HAP-1 (cell line): ENCODE measurements around the gene L3MBTL4.
"Not testable (repeated sequence)": the region's sequence is repeated elsewhere in the genome, so short reads cannot be mapped to it uniquely, and the experiment has no call there.

ENCODE experiments used
- DNase-seq, 2 experiments: peaks; one replicate each; pipeline ENCODE4 v3.0.0-alpha.2; 2016 to 2020; ENCODE audit warnings: low spot score in 2 of 2
- H3K27me3 ChIP-seq: fragments of 250-450 bp; sonication (Bioruptor Pico); 2 replicates; pipeline ENCODE4 v1.5.1; 2020; ENCODE audit warnings: low read depth, mild to moderate bottlenecking, moderate library complexity
- H3K36me3 ChIP-seq: fragments of 250-450 bp; sonication (Bioruptor Pico); replicated peaks from 2 replicates; pipeline ENCODE4 v1.5.1; 2020; ENCODE audit warnings: mild to moderate bottlenecking
- H3K4me1 ChIP-seq: fragments of 250-450 bp; sonication (Bioruptor Pico); 2 replicates; pipeline ENCODE4 v1.5.1; 2020; ENCODE audit warnings: mild to moderate bottlenecking
- H3K4me3 ChIP-seq: fragments of 250-450 bp; sonication (Bioruptor Pico); 2 replicates; pipeline ENCODE4 v1.5.1; 2020; ENCODE audit warnings: mild to moderate bottlenecking, moderate library complexity
- H3K9me3 ChIP-seq: fragments of 250-450 bp; sonication (Bioruptor Pico); 2 replicates; pipeline ENCODE4 v1.5.1; 2020; ENCODE audit warnings: mild to moderate bottlenecking, moderate library complexity
- in situ Hi-C: fragments of 300-500 bp; cut with MboI; formaldehyde crosslinking; loops from 3 replicates; pipeline ENCODE4 v1.14.3; 2020; ENCODE audit warnings: low sequenced_read_pairs, inconsistent platforms, mixed read lengths

L3MBTL4 gene

DNA sequence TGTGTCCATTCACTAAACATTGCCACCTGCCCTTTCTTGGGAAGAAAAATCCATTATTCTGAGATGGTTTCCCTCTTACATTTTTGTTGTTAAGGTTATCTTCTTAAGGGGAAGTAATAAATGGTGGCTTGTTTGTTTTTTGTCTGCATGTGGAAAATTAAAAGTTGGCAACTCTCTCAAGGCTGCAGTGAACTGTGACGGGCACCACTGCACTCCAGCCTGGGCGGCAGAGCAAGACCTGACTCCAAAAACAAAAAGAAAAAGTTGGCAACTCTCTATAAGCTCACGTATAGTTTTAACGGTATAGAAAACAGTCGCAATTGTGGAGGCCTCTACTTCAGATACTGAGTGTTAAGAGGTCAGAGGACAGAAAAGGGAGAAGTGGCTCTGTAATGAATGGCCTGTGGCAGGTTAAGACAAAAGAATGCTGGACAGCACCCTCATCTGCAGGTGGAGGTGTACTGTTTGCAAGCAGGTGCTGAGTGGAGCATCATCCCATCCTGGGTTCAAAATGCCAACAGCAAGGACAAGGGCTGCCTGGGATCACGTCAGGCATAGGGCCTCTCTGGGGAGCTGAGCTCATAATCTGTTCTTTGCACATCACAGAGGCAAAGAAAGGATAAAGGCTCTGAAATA is 16.7 kb downstream of the L3MBTL4 start:
- H3K9me3 ChIP-seq = no peaks in the 10 kb centered on the region
- no peaks in the 10 kb centered on the region for H3K36me3 ChIP-seq
- no peak overlapping the region for H3K4me3 ChIP-seq
- DNase-seq = no peak
- H3K4me1 ChIP-seq = no peaks in the 10 kb centered on the region
- in situ Hi-C loops = no loop called here
- no peaks in the 10 kb centered on the region for H3K27me3 ChIP-seq

DNA sequence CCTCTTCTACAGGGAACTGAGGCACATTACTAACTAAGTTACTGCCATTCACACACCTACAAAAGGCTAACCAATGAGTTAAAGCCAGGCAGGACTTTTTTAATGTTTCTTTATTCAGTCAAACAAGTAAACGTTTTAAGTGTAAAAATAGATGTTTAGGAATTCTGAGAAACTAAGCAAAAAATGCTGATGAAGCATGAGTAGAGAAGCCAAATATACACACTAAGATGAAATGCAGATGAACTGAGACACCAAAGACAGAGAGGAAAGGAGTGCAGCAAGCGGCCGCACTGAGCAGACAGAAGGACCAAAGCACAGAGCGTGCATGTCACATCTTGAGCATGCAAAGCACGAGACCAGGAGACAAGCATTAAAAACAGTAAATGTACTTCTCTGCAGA is 17.9 kb downstream of the L3MBTL4 start:
- Histone ChIP-seq H3K4me3 (no peak overlapping the region), H3K36me3 (no peaks in the 10 kb centered on the region), H3K27me3 (no peaks in the 10 kb centered on the region), H3K4me1 (no peaks in the 10 kb centered on the region), H3K9me3 (no peaks in the 10 kb centered on the region)
- in situ Hi-C loops = no loop called here
- no peak for DNase-seq

- Histone ChIP-seq H3K4me3 (no peak overlapping the region), H3K9me3 (0 out of 2 replicates have a peak, but pooled peaks cover 3% of the 10 kb centered on the region), H3K4me1 (no peaks in the 10 kb centered on the region), H3K27me3 (no peaks in the 10 kb centered on the region), H3K36me3 (no peaks in the 10 kb centered on the region)
- no peak for DNase-seq
- in situ Hi-C loops = no loop called here
These were observed 18.4 kb downstream of the L3MBTL4 start for GRCh38 chr18:6396276-6396675.

DNA sequence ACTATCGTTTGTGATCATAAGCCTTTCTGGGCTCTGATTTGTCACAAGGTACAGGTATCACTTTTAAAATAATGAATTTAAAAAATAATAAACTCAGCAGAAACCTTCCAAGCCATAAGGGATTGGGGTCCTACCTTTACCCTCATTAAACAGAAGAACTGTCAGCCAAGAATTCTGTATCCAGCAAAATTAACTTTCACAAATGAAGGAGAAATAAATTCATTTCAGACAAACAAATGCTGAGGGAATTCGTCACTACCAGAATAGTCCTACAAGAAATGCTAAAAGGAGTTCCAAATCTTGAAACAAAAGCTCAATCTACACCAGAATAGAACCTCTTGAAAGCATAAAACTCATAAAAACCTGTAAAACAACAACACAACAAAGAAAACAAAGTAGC is 25.7 kb downstream of the L3MBTL4 start:
- no peaks in the 10 kb centered on the region for H3K4me1 ChIP-seq
- DNase-seq = no peak
- peaks cover 3% of the 10 kb centered on the region; the same call in 1 of the 2 replicates for H3K9me3 ChIP-seq
- H3K27me3 ChIP-seq = no peaks in the 10 kb centered on the region
- no peaks in the 10 kb centered on the region for H3K36me3 ChIP-seq
- in situ Hi-C loops = no loop called here
- H3K4me3 ChIP-seq = no peak overlapping the region

DNA sequence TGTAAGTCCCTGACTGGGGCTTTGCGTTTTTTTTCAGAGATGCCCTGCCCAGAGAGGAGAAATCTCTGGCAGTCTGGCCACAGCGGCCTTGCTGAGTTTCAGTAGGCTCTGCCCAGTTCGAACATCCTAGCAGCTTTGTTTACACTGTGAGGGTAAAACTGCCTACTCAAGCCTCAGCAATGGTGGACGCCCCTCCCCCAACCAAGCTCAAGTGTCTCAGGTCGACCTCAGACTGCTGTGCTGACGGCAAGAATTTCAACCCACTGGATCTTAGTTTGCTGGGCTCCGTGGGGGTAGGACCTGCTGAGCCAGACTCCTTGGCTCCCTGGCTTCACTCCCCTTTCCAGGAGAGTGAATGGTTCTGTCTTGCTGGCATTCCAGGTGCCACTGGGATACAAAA is 31.7 kb downstream of the L3MBTL4 start:
- Histone ChIP-seq H3K9me3 (no peaks in the 10 kb centered on the region), H3K4me1 (no peaks in the 10 kb centered on the region), H3K4me3 (no peak overlapping the region), H3K36me3 (no peaks in the 10 kb centered on the region), H3K27me3 (no peaks in the 10 kb centered on the region)
- in situ Hi-C loops = no loop called here
- no peak for DNase-seq

DNA sequence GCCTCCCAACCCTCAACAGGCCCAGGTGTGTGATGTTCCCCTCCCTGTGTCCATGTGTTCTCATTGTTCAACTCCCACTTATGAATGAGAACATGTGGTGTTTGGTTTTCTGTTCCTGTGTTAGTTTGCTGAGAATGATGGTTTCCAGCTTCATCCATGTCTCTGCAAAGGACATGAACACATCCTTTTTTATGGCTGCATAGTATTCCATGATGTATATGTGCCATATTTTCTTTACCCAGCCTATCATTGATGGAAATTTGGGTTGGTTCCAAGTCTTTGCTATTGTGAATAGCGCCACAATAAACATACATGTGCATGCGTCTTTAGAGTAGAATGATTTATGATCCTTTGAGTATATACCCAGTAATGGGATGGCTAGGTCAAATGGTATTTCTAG is 37.2 kb downstream of the L3MBTL4 start:
- H3K36me3 ChIP-seq, H3K4me3 ChIP-seq, DNase-seq, H3K9me3 ChIP-seq, H3K27me3 ChIP-seq, H3K4me1 ChIP-seq, in situ Hi-C loops: not testable (repeated sequence)

DNA sequence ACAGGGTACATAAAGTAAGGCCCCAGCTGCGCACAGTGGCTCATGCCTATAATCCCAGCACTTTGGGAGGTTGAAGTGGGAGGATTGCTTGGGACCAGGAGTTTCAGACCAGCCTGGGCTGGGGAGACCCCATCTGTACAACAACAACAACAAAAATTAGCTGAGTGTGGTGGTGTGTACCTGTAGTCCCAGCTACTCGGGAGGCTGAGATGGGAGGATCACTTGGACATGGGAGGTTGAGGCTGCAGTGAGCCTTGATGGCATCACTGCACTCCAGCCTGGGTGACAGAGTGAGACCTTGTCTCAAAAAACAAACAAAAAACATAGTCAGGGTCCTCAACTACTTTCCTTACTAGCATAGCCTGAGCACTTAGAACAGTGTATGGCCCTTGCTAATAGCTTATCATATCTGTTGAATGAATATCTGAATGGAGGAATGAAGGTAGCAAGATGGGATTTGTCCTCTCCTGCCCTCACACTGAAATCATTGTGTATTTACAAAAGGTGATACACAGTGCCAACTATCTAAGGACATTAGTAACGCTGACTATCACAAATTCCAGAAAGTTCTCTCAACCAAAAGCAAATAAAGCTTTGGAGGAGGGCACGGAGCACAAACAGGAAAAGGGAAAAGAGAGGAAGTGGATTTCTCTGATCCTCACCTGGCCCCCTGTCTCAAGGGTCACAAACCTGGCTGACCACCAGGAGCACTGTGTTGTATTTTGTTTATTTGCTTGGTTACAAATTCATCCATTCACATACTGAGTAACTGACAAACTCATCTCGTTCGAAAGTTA is 38.1 kb downstream of the L3MBTL4 start:
- Histone ChIP-seq H3K27me3 (no peaks in the 10 kb centered on the region), H3K4me3 (no peak overlapping the region), H3K9me3 (no peaks in the 10 kb centered on the region), H3K4me1 (no peaks in the 10 kb centered on the region), H3K36me3 (no peaks in the 10 kb centered on the region)
- in situ Hi-C loops = no loop called here
- no peak for DNase-seq

- Histone ChIP-seq H3K4me3 (no peak overlapping the region), H3K9me3 (no peaks in the 10 kb centered on the region), H3K4me1 (no peaks in the 10 kb centered on the region), H3K36me3 (no peaks in the 10 kb centered on the region), H3K27me3 (no peaks in the 10 kb centered on the region)
- no peak for DNase-seq
- in situ Hi-C loops = no loop called here
These were observed 39.7 kb downstream of the L3MBTL4 start for GRCh38 chr18:6374935-6375529.

DNA sequence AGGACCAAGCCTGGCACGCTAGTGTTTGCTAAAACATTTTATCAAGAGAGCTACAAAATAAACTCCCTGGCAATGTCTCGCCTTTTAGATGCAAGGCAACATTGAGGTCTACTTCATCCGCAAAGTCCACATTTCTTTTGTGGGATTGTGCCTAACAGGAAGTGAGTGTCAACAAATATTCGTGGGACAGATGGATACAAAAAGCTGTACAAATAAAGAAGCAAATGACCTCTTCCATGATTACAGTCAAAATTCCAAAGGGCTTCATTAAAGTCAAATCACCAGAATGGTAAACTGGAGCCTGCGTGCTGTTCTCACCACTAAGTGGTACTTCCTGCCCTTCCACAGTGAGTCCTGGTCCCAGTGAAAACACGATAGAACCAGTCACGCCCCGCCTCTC is 40.4 kb downstream of the L3MBTL4 start:
- DNase-seq = no peak
- no peaks in the 10 kb centered on the region for H3K4me1 ChIP-seq

GRCh38 chr18:6373187-6373586 is 41.5 kb downstream of the L3MBTL4 start:
- no peak for DNase-seq

More for the DNA sequence above, 40.4 kb downstream of the L3MBTL4 start:
- Histone ChIP-seq H3K4me3 (no peak overlapping the region), H3K36me3 (no peaks in the 10 kb centered on the region), H3K9me3 (no peaks in the 10 kb centered on the region), H3K27me3 (no peaks in the 10 kb centered on the region)
- in situ Hi-C loops = no loop called here

DNA sequence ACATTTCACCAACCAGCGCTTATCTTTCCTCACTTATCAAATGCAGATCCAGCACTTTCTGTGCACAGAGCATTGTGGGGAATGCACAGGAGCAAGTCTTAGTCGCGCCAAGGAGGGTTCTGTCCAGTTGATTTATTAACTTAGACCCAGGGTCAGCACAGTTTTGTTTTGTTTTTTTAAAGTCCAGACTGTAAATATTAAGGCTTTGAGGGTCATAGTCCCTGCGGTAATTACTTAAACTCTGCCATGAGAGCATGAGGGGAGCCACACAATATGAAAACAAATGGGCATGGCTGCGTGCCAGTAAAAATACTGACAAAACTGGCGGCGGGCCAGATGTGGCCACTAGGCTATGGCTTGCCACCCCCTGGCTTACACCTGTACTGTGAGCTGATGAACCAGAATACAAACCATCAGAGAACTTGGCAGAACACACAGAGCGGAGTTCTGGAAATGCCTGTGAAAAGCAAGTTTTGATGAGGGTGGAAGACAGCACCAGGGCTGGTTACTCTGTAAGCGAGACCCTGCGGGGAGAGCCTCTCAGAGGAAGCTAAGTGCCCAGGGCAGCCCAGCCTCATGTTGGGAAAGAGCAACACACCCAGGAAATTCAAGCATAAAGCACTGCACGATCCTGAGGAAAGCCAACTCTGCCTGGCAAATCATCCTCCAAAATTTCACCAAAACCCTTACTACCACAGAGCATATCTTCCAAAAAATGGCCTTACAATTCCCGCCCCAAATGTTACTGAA is 43.6 kb downstream of the L3MBTL4 start:
- H3K27me3 ChIP-seq = no peaks in the 10 kb centered on the region
- H3K36me3 ChIP-seq = no peaks in the 10 kb centered on the region
- H3K4me1 ChIP-seq = no peaks in the 10 kb centered on the region
- H3K9me3 ChIP-seq = no peaks in the 10 kb centered on the region
- in situ Hi-C loops = no loop called here
- no peak overlapping the region for H3K4me3 ChIP-seq
- no peak for DNase-seq

More at GRCh38 chr18:6373187-6373586, 41.5 kb downstream of the L3MBTL4 start:
- no peaks in the 10 kb centered on the region for H3K4me1 ChIP-seq
- H3K9me3 ChIP-seq = no peaks in the 10 kb centered on the region
- no peaks in the 10 kb centered on the region for H3K27me3 ChIP-seq
- H3K36me3 ChIP-seq = no peaks in the 10 kb centered on the region
- in situ Hi-C loops = no loop called here
- H3K4me3 ChIP-seq = no peak overlapping the region

DNA sequence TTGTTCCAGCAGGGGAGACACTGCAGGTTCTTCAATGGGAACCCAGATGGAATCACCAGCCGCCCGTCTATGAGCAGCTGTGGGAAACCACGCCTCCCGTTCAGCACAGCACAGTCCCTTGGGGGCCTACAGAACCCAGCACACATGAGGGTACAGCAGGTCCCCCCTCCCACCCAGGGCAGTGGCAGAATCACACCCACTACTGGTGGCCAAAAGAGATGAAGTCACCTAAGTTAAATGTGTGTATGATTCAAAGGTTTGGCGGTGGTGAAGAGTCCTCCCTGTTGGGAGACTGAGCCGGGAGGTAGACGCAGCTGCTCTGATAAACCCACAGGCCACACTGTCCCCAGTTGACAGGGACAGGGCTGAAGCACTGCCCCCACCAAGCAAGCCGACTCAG is 44.3 kb downstream of the L3MBTL4 start:
- H3K4me1 ChIP-seq = no peaks in the 10 kb centered on the region

GRCh38 chr18:6368017-6368416 is 46.7 kb downstream of the L3MBTL4 start:
- Histone ChIP-seq H3K4me3 (no peak overlapping the region), H3K9me3 (no peaks in the 10 kb centered on the region), H3K27me3 (no peaks in the 10 kb centered on the region), H3K4me1 (no peaks in the 10 kb centered on the region), H3K36me3 (no peaks in the 10 kb centered on the region)
- DNase-seq = no peak
- in situ Hi-C loops = no loop called here

More for the DNA sequence above, 44.3 kb downstream of the L3MBTL4 start:
- in situ Hi-C loops = no loop called here
- Histone ChIP-seq H3K4me3 (no peak overlapping the region), H3K27me3 (no peaks in the 10 kb centered on the region), H3K36me3 (no peaks in the 10 kb centered on the region), H3K9me3 (no peaks in the 10 kb centered on the region)
- no peak for DNase-seq

DNA sequence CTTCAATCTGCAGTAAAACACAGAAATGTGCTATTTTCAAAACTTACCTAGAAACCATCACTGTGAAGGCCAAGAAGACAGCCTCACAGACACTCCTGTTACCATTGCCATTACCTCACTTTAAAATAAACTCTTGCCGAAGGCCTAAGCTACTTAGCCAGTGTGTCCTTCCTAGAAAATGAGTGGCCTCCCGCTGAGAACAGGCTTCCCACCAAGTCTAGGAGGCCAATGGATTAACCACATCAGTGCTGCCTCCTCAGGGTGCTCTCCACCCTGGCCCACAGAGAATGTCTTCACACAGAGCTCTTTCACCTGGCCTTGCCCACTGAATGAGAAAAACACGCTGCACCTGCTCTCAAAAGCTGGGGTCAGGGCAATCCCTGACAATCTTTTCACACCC is 47.5 kb downstream of the L3MBTL4 start:
- no peaks in the 10 kb centered on the region for H3K27me3 ChIP-seq
- DNase-seq = no peak
- H3K4me3 ChIP-seq = no peak overlapping the region
- no peaks in the 10 kb centered on the region for H3K9me3 ChIP-seq
- in situ Hi-C loops = no loop called here
- no peaks in the 10 kb centered on the region for H3K4me1 ChIP-seq
- H3K36me3 ChIP-seq = no peaks in the 10 kb centered on the region
